Measurements from ENCODE around the gene TECTB. TPM values are rescaled to one million over a fixed set of nuclear protein-coding genes. Genes with fewer than 3 reads are reported as not detected.

Gene TECTB
- total and polyA plus RNA-seq, 8 donors: not detected

DNA sequence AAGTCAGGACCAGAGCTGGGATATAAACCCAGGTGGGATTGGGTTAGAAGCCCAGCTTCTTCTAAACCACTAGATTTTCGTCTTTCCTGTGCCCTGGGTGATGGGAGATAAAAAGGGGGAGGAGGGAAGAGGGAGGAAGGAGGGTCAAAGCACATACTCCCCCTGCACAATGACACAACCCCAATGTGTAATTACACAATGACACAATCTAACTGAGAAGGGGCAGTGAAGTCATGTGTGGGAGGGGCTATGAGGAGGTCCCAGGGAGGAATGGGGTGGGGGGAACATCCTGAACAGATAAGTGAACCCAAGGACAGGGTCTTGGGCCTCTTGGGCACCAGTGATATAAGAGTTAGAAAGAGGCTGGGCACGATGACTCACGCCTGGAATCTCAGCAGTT is 44.5 kb downstream of the TECTB start:
- no peaks in the 10 kb centered on the region for H3K36me3 ChIP-seq
- FAIRE-seq (no peak), DNase-seq (no peak), ATAC-seq (no peak)
- no peak overlapping the region for H3K4me3 ChIP-seq
- no peaks in the 10 kb centered on the region for H3K27me3 ChIP-seq
- no peak overlapping the region for H3K27ac ChIP-seq
- TF ChIP-seq, protein P1, sequence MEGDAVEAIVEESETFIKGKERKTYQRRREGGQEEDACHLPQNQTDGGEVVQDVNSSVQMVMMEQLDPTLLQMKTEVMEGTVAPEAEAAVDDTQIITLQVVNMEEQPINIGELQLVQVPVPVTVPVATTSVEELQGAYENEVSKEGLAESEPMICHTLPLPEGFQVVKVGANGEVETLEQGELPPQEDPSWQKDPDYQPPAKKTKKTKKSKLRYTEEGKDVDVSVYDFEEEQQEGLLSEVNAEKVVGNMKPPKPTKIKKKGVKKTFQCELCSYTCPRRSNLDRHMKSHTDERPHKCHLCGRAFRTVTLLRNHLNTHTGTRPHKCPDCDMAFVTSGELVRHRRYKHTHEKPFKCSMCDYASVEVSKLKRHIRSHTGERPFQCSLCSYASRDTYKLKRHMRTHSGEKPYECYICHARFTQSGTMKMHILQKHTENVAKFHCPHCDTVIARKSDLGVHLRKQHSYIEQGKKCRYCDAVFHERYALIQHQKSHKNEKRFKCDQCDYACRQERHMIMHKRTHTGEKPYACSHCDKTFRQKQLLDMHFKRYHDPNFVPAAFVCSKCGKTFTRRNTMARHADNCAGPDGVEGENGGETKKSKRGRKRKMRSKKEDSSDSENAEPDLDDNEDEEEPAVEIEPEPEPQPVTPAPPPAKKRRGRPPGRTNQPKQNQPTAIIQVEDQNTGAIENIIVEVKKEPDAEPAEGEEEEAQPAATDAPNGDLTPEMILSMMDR (IDR thresholded peaks at IDR 0.05): no peak
- intact Hi-C loops (cut with DNase I): no loop called here
- WGBS, 2 donors: 72 to 91% methylated on average over 3 of the region's 3 CpGs
- no peaks in the 10 kb centered on the region for H3K4me1 ChIP-seq
- no peaks in the 10 kb centered on the region for H3K9me3 ChIP-seq

DNA sequence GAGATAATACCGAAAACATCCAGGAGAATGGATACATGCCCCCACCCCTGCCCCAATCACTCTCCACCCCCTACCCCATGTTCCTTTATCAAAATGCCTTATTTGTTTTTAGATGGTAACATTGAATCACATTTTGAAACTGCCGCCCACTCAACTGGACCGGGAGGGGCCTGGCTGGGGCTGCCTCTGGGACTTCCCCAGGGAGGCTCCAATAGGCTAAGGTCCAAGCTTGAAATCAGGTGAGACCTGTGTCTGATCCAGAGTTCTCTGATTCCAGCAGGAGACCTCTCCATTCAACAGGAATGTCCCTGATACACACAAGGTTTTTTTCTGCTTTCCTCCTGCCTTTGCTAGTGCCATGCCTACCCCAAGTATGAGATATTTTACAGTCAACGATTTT is 47.0 kb downstream of the TECTB start:
- no peak overlapping the region for H3K4me3 ChIP-seq
- DNase-seq (peak in 1 of 6 donors; percentile 12), ATAC-seq (peak in 3 of 4 donors; percentile 33 to 77 (median 59)), FAIRE-seq (no peak)
- intact Hi-C loops (cut with DNase I): no loop called here
- TF ChIP-seq, protein P1 (IDR thresholded peaks at IDR 0.05): no peak
- H3K27ac ChIP-seq: peak overlapping the region in 2 of 4 donors; percentile 16 to 35
- no peaks in the 10 kb centered on the region for H3K4me1 ChIP-seq
- no peaks in the 10 kb centered on the region for H3K36me3 ChIP-seq
- WGBS, 2 donors: 25 to 26% methylated on average over 4 of the region's 4 CpGs
- no peaks in the 10 kb centered on the region for H3K9me3 ChIP-seq
- no peaks in the 10 kb centered on the region for H3K27me3 ChIP-seq

DNA sequence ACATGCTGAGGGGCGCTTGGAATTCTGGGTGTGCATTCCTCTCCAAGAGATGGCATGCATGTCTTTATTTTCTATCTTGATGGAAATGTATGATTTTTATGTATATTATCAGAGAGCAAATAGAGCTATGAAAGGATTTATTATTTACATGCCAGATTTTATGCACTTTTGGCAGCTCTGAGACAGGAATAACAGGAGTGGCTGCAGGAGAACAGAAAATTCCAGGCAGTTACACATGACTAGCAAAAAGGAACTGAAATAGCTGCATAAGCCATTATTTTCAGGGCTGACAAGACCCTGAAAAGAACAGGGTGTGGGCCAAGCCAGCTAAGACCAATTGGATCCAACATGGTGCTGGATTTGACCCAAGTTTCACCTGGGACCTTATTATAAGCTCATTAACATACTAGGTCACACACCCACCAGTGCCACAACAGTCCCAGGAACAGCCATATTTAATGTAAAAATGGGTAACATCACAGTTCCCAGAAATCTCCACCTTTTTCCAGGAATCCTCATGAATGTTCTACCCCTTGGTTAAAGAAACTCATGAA is 47.5 kb downstream of the TECTB start:
- intact Hi-C loops (cut with DNase I): no loop called here
- WGBS, 2 donors: 31 to 43% methylated on average over 1 of the region's 1 CpG
- TF ChIP-seq, protein P1 (IDR thresholded peaks at IDR 0.05): no peak

DNA sequence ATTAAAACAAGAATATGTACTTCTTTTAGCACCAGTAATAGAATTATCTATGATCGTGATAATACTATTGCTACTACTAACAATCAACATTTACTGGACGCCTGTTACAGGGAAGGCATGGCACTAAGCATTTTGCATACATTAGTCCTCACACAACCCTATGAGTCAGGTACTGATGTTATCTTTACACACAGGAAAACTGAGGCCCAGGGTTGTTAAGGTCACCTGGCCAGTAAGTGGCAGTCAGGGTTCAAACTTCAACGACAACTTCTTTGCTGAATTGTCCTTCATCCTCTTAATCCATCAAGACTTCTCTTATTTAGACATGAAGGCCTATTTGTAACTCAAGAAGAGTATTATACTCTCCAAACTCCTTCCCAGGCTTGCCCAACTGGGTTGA is 48.8 kb downstream of the TECTB start:
- 58 to 77% methylated on average over 3 of the region's 3 CpGs for WGBS, 2 donors

More for the DNA sequence above, 47.5 kb downstream of the TECTB start:
- ATAC-seq (peak in 3 of 4 donors; percentile 42 to 63 (median 48)), DNase-seq (no peak), FAIRE-seq (no peak)
- Histone ChIP-seq H3K9me3 (no peaks in the 10 kb centered on the region), H3K36me3 (no peaks in the 10 kb centered on the region), H3K27ac (peak overlapping the region in 3 of 4 donors; percentile 16 to 35 (median 28)), H3K4me1 (no peaks in the 10 kb centered on the region), H3K27me3 (no peaks in the 10 kb centered on the region), H3K4me3 (no peak overlapping the region)

More for the DNA sequence above, 48.8 kb downstream of the TECTB start:
- intact Hi-C loops (cut with DNase I): no loop called here
- no peaks in the 10 kb centered on the region for H3K9me3 ChIP-seq
- H3K4me1 ChIP-seq: no peaks in the 10 kb centered on the region
- no peak overlapping the region for H3K4me3 ChIP-seq
- DNase-seq: no peak
- ATAC-seq: peak in 1 of 4 donors; percentile 8
- no peak for FAIRE-seq
- TF ChIP-seq, protein P1 (IDR thresholded peaks at IDR 0.05): no peak
- no peaks in the 10 kb centered on the region for H3K27me3 ChIP-seq
- no peaks in the 10 kb centered on the region for H3K36me3 ChIP-seq
- peak overlapping the region in 3 of 4 donors; percentile 0 to 21 (median 16) for H3K27ac ChIP-seq

All from pancreas (tissue), 10 donors.